Activated CD4-positive, alpha-beta T cell treated with anti-CD3 and anti-CD28 coated beads for 36 hours (primary cell): Measurements from ENCODE around the gene SLC27A5. TPM values are rescaled to one million over a fixed set of nuclear protein-coding genes. Genes with fewer than 3 reads are reported as not detected.

Source experiments
- ATAC-seq: fragments of 200-7000 bp; cut with Tn5 transposase; one replicate; pipeline ENCODE4 v1.10.0; 2021; ENCODE audit warnings: mild to moderate bottlenecking, moderate library complexity
- CTCF ChIA-PET: fragments of 350-600 bp; sonication (Branson Sonifier 250); formaldehyde crosslinking; loops from one replicate; lab custom pipeline; 2021; ENCODE audit warnings: antibody characterized with exemption; lab: Charles Lee
- POLR2A ChIA-PET: fragments of 350-600 bp; sonication (Branson Sonifier 250); formaldehyde crosslinking; loops from one replicate; lab custom pipeline; 2021; ENCODE audit warnings: antibody characterized with exemption, inconsistent platforms; lab: Charles Lee
- DNase-seq: peaks from one replicate; pipeline ENCODE4 v3.0.0-alpha.2; 2020
- H3K27ac Mint-ChIP-seq: one replicate; pipeline ENCODE4 v1.8.0; 2021; ENCODE audit warnings: mixed read lengths
- H3K27me3 Mint-ChIP-seq: one replicate; pipeline ENCODE4 v1.8.0; 2021; ENCODE audit warnings: mixed read lengths
- H3K36me3 Mint-ChIP-seq: one replicate; pipeline ENCODE4 v1.8.0; 2021; ENCODE audit warnings: low read depth, mixed read lengths
- H3K4me1 Mint-ChIP-seq: one replicate; pipeline ENCODE4 v1.8.0; 2021; ENCODE audit warnings: mixed read lengths
- H3K4me3 Mint-ChIP-seq: one replicate; pipeline ENCODE4 v1.8.0; 2021; ENCODE audit warnings: mild to moderate bottlenecking, moderate library complexity, mixed read lengths
- H3K9me3 Mint-ChIP-seq: one replicate; pipeline ENCODE4 v1.8.0; 2021; ENCODE audit warnings: low read depth, mixed read lengths
- intact Hi-C, 2 experiments: fragments of 100-400 bp; cut with DNase I in 1 of 2; cut with micrococcal nuclease in 1 of 2; formaldehyde crosslinking; loops; one replicate each; pipeline versions ENCODE4 v1.14.2 to v1.15.1; 2022 to 2024; cut with DNase I, micrococcal nuclease
- total RNA-seq, 2 experiments: library from RNA; stranded (reverse); gene quantifications; one replicate each; pipeline ENCODE4 v1.2.3, GENCODE V29; 2021

Gene SLC27A5, protein sequence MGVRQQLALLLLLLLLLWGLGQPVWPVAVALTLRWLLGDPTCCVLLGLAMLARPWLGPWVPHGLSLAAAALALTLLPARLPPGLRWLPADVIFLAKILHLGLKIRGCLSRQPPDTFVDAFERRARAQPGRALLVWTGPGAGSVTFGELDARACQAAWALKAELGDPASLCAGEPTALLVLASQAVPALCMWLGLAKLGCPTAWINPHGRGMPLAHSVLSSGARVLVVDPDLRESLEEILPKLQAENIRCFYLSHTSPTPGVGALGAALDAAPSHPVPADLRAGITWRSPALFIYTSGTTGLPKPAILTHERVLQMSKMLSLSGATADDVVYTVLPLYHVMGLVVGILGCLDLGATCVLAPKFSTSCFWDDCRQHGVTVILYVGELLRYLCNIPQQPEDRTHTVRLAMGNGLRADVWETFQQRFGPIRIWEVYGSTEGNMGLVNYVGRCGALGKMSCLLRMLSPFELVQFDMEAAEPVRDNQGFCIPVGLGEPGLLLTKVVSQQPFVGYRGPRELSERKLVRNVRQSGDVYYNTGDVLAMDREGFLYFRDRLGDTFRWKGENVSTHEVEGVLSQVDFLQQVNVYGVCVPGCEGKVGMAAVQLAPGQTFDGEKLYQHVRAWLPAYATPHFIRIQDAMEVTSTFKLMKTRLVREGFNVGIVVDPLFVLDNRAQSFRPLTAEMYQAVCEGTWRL
- total RNA-seq: 10 to 100 TPM in 1 of 2 experiments, 1 to 10 TPM in 1; 8.9 to 19.5 TPM

DNA sequence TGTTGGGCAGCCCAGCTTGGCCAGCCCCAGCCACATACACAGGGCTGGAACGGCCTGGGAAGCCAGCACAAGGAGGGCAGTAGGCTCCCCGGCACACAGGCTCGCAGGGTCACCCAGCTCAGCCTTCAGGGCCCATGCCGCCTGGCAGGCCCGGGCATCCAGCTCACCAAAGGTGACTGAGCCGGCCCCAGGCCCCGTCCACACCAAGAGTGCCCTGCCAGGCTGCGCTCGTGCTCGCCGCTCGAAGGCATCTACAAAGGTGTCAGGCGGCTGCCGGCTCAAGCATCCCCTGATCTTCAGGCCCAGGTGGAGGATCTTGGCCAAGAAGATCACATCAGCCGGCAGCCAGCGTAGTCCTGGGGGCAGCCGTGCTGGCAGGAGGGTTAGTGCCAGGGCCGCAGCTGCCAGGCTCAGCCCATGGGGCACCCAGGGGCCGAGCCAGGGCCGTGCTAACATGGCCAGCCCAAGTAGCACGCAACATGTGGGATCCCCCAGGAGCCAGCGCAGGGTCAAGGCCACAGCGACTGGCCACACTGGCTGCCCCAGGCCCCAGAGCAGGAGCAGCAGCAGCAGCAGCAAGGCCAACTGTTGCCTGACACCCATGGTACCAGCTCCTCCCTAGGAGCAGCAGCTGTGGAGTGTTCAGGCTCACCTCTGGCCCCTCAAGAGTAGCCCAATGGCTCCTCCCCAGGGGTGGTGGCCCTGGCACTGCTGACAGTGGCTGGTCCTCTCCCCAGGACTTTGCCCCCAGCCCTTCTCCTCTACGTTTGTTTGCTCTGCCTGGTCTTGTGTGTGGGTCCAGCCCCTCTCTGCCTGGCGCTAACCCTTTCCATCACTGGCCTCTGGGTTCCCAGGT is at the start of gene SLC27A5:
SLC27A5 (minus strand) TSS at position 640 of the 856 bp plus-strand sequence; CDS start at position 603, 37 bp downstream.
- Mint-ChIP-seq H3K36me3 (peaks cover 25% of the 10 kb centered on the region), H3K4me3 (no peak within 1 kb of the TSS), H3K4me1 (peaks cover 14% of the 10 kb centered on the region), H3K27me3 (no peaks in the 10 kb centered on the region), H3K9me3 (peaks cover 8% of the 10 kb centered on the region), H3K27ac (peak within 1 kb of the TSS; percentile 81)
- ChIA-PET POLR2A (no interaction called here), CTCF (no interaction called here)
- ATAC-seq (no peak), DNase-seq (no peak)
- intact Hi-C loops: no loop called here

DNA sequence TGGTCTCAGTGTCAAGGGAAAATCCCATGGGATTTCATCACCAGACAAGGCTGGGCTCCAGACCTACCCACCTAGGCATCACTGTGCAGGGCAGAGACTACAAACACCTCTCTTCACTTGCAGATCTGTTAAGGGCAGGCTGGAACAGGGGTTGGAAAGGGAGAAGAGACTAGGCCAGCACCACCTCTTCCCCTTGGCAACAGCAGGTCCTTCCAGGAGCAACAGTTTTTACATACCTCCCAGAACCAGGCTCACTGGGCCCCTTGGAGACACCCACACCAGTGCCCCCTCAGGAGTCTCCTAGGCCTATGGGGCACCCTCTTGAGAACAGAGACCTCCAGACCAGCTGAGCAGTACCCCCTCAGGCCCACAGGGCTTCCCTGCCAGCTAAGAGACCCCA is 49.1 kb upstream of the SLC27A5 start:
- no peak for ATAC-seq
- peaks cover 59% of the 10 kb centered on the region for H3K4me1 Mint-ChIP-seq
- no peak overlapping the region for H3K4me3 Mint-ChIP-seq
- H3K36me3 Mint-ChIP-seq: peaks cover 26% of the 10 kb centered on the region
- H3K27me3 Mint-ChIP-seq: no peaks in the 10 kb centered on the region
- DNase-seq: no peak
- POLR2A ChIA-PET: interaction anchor here (2.2 to 2.4 kb wide), 2 partner anchors 15 to 17 kb away, joined by 9 to 12 read pairs; partner anchors contain the start of gene TRIM28
- no peaks in the 10 kb centered on the region for H3K9me3 Mint-ChIP-seq
- no peak overlapping the region for H3K27ac Mint-ChIP-seq
- CTCF ChIA-PET: interaction anchor here (0.6 to 2.1 kb wide), 3 partner anchors 21 to 181 kb away, joined by 3 to 10 read pairs (median 3); no protein-coding TSS in a partner anchor
- intact Hi-C loops: no loop called here

DNA sequence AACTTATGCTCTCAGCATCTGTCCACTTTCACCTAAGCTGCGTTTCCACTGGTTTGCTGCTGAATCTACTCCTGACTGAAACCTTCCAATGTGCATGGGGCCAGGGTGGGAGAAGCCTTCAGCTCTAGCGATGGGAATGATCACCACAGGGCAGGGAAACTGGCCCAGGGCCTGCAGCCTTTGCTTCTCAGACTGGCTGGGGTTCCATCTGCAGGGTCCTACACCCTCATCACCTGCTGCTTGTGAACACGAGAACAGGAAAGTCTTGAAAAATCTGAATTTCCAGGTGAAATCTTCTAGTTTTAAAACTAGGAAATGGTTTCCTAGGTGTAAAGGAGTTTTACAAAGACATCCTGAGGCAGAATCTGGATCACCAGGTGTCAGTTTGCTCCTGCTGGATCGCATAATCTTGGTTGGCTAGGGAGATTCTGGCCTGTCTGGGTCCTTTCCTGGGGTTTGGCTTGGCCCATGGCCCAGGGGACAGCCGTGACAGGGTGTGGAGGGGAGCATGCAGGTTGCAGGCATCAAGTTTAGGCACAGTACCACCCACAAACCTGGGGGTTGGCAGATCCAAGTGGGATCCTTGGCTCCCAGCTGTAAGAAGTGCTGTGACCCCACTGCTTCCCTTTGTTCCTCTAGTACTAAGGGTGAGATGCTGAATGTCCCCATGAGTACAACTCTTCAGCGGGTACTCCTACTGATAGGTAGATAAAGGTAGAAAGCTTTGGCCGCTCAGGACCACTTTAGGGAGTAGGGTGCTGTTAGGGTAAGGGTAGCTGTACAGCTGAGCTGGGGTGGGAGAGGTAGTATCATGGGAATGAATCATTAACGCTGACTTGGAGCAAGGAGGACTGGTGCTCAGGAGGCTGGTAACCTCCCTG is 48.5 kb upstream of the SLC27A5 start:
- ChIA-PET POLR2A (interaction anchor here (0.7 to 2.4 kb wide), 6 partner anchors 12 to 41 kb away, joined by 3 to 12 read pairs (median 9); partner anchors contain the start of genes MZF1, TRIM28 and ZBTB45), CTCF (interaction anchor here (0.6 to 2.7 kb wide), 5 partner anchors 20 to 181 kb away, joined by 3 to 22 read pairs (median 6); partner anchors contain the start of gene ZBTB45)
- Mint-ChIP-seq H3K27me3 (no peaks in the 10 kb centered on the region), H3K9me3 (no peaks in the 10 kb centered on the region), H3K27ac (peak overlapping the region; percentile 100), H3K4me1 (peaks cover 64% of the 10 kb centered on the region), H3K4me3 (peak overlapping the region; percentile 92), H3K36me3 (peaks cover 32% of the 10 kb centered on the region)
- intact Hi-C loops: no loop called here
- DNase-seq (no peak), ATAC-seq (no peak)

DNA sequence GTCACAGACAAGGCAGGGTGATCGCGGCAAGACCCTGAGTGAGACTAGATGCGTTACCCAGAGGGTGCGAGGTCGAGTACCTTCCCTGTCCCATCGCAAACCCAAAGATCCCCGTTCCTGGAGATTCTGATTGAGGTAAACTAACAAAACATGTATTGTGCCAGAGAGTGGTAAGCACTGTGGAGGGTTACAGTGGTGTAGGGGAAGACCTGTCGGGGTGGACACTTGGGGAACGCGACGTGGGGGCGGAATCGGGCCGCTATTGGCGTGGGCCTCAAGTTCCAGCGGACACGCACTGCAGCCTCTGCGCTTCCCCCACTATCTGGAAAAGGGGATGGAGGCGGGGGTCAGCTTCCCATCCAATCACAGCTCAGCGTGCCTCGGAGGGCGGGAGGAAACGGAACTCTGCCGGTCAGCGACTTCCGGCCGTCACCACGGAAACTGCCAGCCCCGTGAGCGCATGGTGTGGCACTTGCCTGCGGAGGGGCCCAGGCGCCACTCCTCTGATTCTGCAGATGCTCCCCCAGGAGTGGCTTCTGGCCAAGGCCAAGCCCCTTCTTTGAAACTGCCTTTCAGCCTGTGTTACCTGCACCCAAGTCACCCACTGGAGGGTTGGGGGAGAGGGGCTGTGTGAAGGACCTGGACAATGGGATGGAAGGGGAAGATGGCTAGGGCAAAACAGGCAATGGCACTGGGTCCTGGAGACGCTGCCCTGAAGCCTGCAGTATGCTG is 47.6 kb upstream of the SLC27A5 start:
- H3K27me3 Mint-ChIP-seq: no peaks in the 10 kb centered on the region
- H3K27ac Mint-ChIP-seq: peak overlapping the region; percentile 100
- peaks cover 67% of the 10 kb centered on the region for H3K4me1 Mint-ChIP-seq
- ChIA-PET POLR2A (interaction anchor here (0.6 to 2.4 kb wide), 6 partner anchors 12 to 376 kb away, joined by 3 to 12 read pairs (median 9); partner anchors contain the start of genes MZF1, TRIM28 and ZBTB45), CTCF (interaction anchor here (1.0 to 2.7 kb wide), 4 partner anchors 9 to 46 kb away, joined by 3 to 22 read pairs (median 5); partner anchors contain the start of gene ZBTB45)
- intact Hi-C loops: loop anchor here (1.0 to 2.0 kb wide), 7 partner anchors 13 to 178 kb away; partner anchors contain the start of genes MZF1 (in 1 of the 2), RPS5 (in 1 of the 2), TRIM28 (in 1 of the 2) and ZNF324 (in 1 of the 2)
- H3K4me3 Mint-ChIP-seq: peak overlapping the region; percentile 92
- ATAC-seq: peak; percentile 20
- peak; percentile 90 for DNase-seq
- no peaks in the 10 kb centered on the region for H3K9me3 Mint-ChIP-seq
- peaks cover 38% of the 10 kb centered on the region for H3K36me3 Mint-ChIP-seq

DNA sequence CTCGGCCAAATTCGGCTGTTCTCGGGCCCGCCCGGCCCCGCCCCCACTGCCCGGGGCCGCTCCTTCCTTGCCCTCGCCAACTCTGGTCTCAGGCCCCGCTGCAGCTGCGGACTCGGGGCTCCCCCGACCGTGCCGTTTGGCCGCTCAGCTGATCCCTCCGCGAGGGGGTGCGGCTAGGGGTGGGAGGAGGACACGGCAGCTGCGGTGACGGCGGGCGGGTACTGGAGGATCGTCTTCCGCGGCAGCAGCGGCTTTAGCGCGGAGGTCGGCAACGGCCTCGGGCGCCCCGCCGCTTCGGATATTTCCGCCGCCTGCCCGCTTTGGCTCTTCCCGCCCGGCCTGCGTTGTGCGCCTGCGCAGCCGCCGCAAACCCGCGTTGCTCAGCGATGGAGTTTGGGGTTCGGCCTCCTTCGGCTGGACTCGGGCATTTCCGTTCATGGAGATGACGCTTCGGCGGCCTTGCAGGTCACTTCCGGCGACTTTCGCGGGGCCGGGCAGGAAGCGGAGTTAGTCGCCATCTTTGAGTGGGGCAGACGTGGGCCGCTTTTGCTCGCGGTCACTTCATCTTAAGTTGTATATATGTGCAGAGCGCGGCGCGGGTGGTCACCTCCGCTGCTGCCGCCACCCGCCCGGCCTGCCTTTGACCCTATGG is 47.0 kb upstream of the SLC27A5 start:
- POLR2A ChIA-PET: interaction anchor here (0.6 to 2.4 kb wide), 8 partner anchors 12 to 375 kb away, joined by 3 to 12 read pairs (median 7); partner anchors contain the start of genes MZF1, TRIM28 and ZBTB45
- Mint-ChIP-seq H3K4me1 (peaks cover 65% of the 10 kb centered on the region), H3K4me3 (peak overlapping the region; percentile 92), H3K27ac (peak overlapping the region; percentile 100), H3K9me3 (no peaks in the 10 kb centered on the region), H3K36me3 (peaks cover 44% of the 10 kb centered on the region), H3K27me3 (no peaks in the 10 kb centered on the region)
- peak; percentile 69 for ATAC-seq
- intact Hi-C loops: loop anchor here (1.0 to 2.0 kb wide), 12 partner anchors 14 to 375 kb away; partner anchors contain the start of genes MZF1 (in 1 of the 2), RPS5 (in 1 of the 2), TRIM28 (in 1 of the 2) and ZBTB45 (in 1 of the 2)
- CTCF ChIA-PET: interaction anchor here (1.0 to 2.7 kb wide), 4 partner anchors 8 to 45 kb away, joined by 3 to 22 read pairs (median 5); partner anchors contain the start of gene ZBTB45
- peak; percentile 100 for DNase-seq

DNA sequence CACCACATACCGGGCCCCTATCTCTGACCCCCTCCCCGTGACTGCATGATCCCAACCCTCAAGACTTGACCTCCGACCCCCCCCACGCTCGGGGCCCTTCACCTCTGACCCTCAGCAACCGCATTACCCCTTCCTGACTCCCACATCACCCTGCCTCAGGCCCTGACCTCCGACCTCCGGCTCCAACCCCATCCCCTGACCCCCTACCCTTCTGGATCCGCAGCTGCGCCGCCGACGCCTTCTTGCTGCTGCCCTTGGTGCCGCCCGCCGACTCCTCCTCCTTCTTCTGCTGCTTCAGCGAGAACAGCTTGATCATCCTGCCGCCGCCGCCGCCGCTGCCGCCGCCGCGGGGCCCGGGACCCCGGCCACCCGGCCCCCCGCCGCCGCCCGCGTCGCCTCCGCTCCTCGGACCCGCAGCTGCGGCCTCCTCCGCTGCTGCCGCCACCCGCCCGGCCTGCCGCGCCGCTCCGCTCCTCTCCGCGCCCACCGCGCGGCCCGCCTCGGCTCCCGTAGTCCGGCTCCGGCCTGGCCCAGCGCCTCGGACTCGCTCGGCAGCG is 46.4 kb upstream of the SLC27A5 start, which contains the start of gene UBE2M:
UBE2M (minus strand) TSS at position 546 of the 557 bp plus-strand sequence; CDS start at position 316, 230 bp downstream.
- no peaks in the 10 kb centered on the region for H3K27me3 Mint-ChIP-seq
- CTCF ChIA-PET: interaction anchor here (1.3 to 2.7 kb wide), 2 partner anchors 8 to 39 kb away, joined by 4 to 22 read pairs; partner anchors contain the start of gene ZBTB45
- H3K36me3 Mint-ChIP-seq: peaks cover 48% of the 10 kb centered on the region
- DNase-seq: peak; percentile 82
- no peaks in the 10 kb centered on the region for H3K9me3 Mint-ChIP-seq
- intact Hi-C loops: loop anchor here (1.0 to 2.0 kb wide), 6 partner anchors 13 to 375 kb away; partner anchors contain the start of genes TRIM28 (in 1 of the 2), ZBTB45 (in 1 of the 2), ZNF274 (in 1 of the 2) and ZNF446 (in 1 of the 2)
- no peak for ATAC-seq
- POLR2A ChIA-PET: interaction anchor here (1.0 to 1.5 kb wide), 2 partner anchors 14 to 38 kb away, joined by 3 to 5 read pairs; partner anchors contain the start of genes TRIM28 and ZBTB45
- peaks cover 62% of the 10 kb centered on the region for H3K4me1 Mint-ChIP-seq
- peak within 1 kb of the TSS; percentile 100 for H3K27ac Mint-ChIP-seq
- peak within 1 kb of the TSS; percentile 92 for H3K4me3 Mint-ChIP-seq

DNA sequence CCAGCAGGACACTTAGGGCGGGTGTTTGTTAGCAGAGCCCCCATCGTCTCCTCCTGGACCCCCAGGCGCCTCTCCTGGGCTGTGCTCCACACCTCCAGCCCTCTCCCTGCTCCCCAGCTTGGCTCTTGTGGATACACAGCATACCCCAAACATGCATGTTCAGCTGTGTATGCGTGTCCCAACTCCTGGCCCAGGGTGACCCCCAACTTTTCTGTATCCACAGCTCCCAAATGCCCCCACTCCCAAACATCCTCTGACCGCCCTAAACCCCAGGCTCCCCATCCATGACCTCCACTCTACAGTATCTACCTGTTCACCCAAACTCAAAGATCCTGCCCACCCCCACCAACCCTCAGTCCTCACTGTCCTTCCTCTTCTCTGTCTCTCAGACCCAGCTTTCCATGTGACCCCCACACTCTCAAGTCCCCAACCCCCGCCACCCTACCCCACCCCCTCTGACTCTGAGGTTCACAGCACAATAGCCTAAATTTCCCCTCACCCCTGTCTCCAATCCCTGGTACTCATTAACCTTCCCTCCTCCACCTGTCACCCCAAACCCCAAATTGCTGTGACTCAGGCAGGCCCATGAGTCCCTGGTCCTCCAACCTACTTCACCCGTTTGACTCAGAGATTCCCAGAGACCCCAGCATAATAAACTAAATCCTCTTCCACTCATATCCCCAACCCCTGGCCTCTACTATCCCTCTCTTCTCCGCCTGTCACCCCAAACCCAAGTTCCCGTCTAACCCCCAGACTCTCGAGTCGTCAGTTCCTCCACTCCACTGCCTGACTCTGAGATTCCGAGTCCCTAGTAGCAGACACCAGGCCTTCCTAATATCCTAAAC is 45.7 kb upstream of the SLC27A5 start:
- no peaks in the 10 kb centered on the region for H3K9me3 Mint-ChIP-seq
- peaks cover 65% of the 10 kb centered on the region for H3K4me1 Mint-ChIP-seq
- no peak for ATAC-seq
- H3K4me3 Mint-ChIP-seq: peak overlapping the region; percentile 92
- CTCF ChIA-PET: interaction anchor here (0.5 to 2.7 kb wide), 4 partner anchors 11 to 253 kb away, joined by 3 to 22 read pairs (median 3); partner anchors contain the start of gene ZBTB45
- peak; percentile 37 for DNase-seq
- H3K27me3 Mint-ChIP-seq: no peaks in the 10 kb centered on the region
- H3K36me3 Mint-ChIP-seq: peaks cover 53% of the 10 kb centered on the region
- POLR2A ChIA-PET: interaction anchor here (1.0 to 1.5 kb wide), 2 partner anchors 14 to 37 kb away, joined by 3 to 5 read pairs; partner anchors contain the start of genes TRIM28 and ZBTB45
- intact Hi-C loops: loop anchor here (1.0 to 2.0 kb wide), 6 partner anchors 13 to 374 kb away; partner anchors contain the start of genes TRIM28 (in 1 of the 2), ZBTB45 (in 1 of the 2), ZNF274 (in 1 of the 2) and ZNF446 (in 1 of the 2)
- H3K27ac Mint-ChIP-seq: peak overlapping the region; percentile 94
